Measurements from ENCODE around the gene SLC2A4RG.

SLC2A4RG gene

GRCh38 chr20:63740627-63741353, 1.2 kb downstream of the SLC2A4RG start:
- H3K4me3 ChIP-seq (ENCODE audit: low read length) = peak overlapping the region; percentile 78
- peak; percentile 89 for DNase-seq (ENCODE audit: low read depth)
- TF ChIP-seq, protein P1, sequence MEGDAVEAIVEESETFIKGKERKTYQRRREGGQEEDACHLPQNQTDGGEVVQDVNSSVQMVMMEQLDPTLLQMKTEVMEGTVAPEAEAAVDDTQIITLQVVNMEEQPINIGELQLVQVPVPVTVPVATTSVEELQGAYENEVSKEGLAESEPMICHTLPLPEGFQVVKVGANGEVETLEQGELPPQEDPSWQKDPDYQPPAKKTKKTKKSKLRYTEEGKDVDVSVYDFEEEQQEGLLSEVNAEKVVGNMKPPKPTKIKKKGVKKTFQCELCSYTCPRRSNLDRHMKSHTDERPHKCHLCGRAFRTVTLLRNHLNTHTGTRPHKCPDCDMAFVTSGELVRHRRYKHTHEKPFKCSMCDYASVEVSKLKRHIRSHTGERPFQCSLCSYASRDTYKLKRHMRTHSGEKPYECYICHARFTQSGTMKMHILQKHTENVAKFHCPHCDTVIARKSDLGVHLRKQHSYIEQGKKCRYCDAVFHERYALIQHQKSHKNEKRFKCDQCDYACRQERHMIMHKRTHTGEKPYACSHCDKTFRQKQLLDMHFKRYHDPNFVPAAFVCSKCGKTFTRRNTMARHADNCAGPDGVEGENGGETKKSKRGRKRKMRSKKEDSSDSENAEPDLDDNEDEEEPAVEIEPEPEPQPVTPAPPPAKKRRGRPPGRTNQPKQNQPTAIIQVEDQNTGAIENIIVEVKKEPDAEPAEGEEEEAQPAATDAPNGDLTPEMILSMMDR (conservative IDR thresholded peaks at IDR 0.05; ENCODE audit: low read length) = peak; percentile 17

GRCh38 chr20:63741354-63741675, 1.7 kb downstream of the SLC2A4RG start:
- no peak for DNase-seq (ENCODE audit: low read depth)
- H3K4me3 ChIP-seq (ENCODE audit: low read length) = peak overlapping the region; percentile 78
- TF ChIP-seq, protein P1 (conservative IDR thresholded peaks at IDR 0.05; ENCODE audit: low read length) = no peak

DNA sequence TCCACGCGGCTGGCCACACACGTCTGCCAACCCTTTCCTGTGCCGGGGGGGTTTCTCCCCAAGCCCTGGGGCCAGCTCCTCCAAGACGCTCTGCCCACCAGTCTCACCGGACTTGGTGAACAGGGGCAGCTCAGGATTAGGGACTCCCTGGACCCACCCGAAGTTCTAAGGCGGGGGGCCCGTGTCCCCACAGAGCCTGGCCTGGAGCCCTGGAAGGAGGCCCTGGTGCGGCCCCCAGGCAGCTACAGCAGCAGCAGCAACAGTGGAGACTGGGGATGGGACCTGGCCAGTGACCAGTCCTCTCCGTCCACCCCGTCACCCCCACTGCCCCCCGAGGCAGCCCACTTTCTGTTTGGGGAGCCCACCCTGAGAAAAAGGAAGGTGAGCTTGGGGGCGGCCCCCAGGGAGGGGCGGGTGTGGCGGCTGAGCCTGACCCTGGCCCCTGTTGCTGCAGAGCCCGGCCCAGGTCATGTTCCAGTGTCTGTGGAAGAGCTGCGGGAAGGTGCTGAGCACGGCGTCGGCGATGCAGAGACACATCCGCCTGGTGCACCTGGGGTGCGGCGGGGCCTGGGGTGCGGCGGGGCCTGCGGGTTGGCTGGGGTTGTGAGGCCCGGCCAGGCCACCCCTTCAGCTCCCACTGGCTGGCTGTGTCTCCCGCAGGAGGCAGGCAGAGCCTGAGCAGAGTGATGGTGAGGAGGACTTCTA, 2.3 kb downstream of the SLC2A4RG start:
- no peak for DNase-seq (ENCODE audit: low read depth)
- peak overlapping the region; percentile 78 for H3K4me3 ChIP-seq (ENCODE audit: low read length)
- TF ChIP-seq, protein P1 (conservative IDR thresholded peaks at IDR 0.05; ENCODE audit: low read length) = no peak

- no peak for DNase-seq (ENCODE audit: low read depth)
- TF ChIP-seq, protein P1 (conservative IDR thresholded peaks at IDR 0.05; ENCODE audit: low read length) = no peak
Observed at GRCh38 chr20:63742381-63743024, 2.9 kb downstream of the SLC2A4RG start.

DNA sequence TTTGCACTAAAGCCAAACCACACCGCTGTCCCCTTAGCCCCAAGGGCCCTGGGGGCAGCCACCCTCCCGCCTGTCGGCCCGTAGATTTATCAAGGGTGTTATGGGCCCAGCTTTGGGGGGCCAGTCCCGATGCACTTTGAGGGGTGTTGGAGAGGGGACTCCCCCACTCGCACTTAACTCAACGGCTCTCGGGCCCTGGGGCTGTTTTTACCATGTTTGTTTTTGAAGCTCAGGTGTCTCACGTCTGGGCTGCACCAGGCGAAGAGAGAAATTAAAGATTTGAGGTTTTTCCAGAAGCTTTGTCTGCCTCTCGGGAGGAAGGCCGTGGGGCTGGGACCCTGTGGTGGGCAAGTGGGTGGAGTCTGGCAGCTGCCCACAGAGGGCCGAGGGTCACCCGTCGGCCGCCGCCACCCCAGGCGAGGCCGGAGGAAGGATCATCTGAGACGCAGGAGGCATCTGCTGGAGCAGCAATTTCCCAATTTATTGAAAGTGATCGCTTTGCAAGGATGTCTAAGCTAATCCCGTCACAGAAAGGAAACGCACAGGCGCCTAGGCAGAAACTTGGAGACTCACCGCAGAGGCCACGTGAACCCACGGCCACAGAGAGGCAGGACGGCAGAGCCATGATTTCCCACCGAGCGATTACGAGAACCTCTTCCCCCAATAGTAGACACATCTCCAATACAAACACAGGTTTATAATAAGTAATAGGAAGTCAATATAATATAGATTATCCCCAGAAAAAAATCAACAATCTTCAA, 3.8 kb downstream of the SLC2A4RG start:
- TF ChIP-seq, protein P1 (conservative IDR thresholded peaks at IDR 0.05; ENCODE audit: low read length) = no peak
- DNase-seq (ENCODE audit: low read depth) = no peak
- no peak overlapping the region for H3K4me3 ChIP-seq (ENCODE audit: low read length)

More at GRCh38 chr20:63742381-63743024, 2.9 kb downstream of the SLC2A4RG start:
- H3K4me3 ChIP-seq (ENCODE audit: low read length) = no peak overlapping the region

- TF ChIP-seq, protein P1 (conservative IDR thresholded peaks at IDR 0.05; ENCODE audit: low read length) = no peak
- H3K4me3 ChIP-seq (ENCODE audit: low read length) = no peak overlapping the region
- no peak for DNase-seq (ENCODE audit: low read depth)
Observed at GRCh38 chr20:63744158-63744557, 4.6 kb downstream of the SLC2A4RG start.
